ENCODE data around the gene PHF14.

DNA sequence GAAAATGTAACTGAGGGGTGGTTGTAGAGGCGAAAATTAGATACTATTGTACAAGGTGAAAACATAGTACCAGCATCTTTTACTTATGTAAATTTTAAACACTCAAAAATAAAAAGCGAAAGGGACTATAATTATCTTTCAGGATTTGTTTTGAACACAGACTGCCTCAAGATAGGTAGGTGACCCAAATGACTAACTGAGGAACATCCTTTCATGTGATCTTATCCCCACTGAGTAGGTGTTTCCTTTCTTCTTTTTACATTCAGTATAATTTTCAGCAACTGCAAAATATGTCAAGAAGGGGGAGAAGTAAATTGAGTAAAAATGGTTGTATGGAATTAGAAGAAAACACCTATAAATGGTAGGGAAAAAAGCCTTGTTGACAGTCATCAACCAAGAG is 236.7 kb downstream of the PHF14 start:
- TF ChIP-seq CTCF (IDR thresholded peaks at IDR 0.05 in 8 of 11, conservative IDR thresholded peaks at IDR 0.05 in 3 of 11) (no peak), POLR2A (IDR thresholded peaks at IDR 0.05) (no peak)

Measured in spleen (tissue), 7 donors.